T-helper 1 cell treated with Interleukin-12 subunit alpha and Interleukin-12 subunit beta and Interleukin-4 antibody, amounts not matched to agents 30 ng/mL and 1 ng/mL, for 36 hours (primary cell): ENCODE results near the gene DCLRE1B. TPM values are rescaled to one million over a fixed set of nuclear protein-coding genes. Genes with fewer than 3 reads are reported as not detected.

ENCODE experiments used
- intact Hi-C: fragments of 100-400 bp; cut with micrococcal nuclease; formaldehyde crosslinking; loops from one replicate; pipeline ENCODE4 v1.15.1; 2024
- total RNA-seq: library from RNA; stranded (reverse); gene quantifications from 2 replicates; pipeline ENCODE4 v1.2.3, GENCODE V29; 2022

The DCLRE1B gene
- total RNA-seq: 15.1 and 15.7 TPM in 2 replicates

DNA sequence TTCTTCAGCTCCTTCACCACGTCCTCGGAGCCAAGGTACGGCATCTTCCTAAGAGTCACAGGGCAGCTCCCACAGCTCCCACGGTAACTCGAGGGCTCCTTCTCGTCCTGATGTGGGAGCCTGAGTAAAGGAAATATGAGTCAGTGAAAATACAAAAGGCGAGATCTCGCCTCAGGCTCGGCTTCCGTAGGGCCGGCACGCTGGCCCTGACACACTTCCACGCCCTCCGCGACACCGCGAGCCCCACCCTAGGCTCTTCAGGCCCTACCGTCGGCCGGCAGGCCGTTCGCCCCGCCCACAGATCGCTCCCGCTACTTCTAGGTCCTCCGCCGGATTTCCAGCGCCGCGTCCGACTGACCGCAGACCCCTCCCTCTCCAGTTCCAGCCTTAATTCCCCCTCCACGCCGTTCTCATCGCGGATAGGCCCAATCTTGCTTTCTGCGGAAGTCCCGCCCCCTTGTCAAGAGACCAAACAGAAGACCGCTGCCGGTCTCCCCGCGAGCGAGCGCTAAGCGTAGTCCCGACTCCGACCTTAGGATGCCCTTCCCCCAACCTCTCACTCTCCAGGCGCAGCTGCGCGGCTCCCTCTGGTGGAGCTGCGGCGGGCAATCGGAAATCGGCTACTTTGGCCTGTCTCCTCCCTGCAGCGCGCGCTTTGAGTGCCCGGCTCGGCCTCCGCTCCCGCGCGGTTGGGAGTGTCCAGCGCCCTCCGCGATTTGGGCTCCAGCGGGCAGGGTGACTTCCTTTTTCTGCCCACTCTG lies at the start of gene DCLRE1B, which contains the start of gene AP4B1:
Gene DCLRE1B (plus strand): TSS at position 653 of the 761 bp plus-strand sequence. CDS start 261 bp downstream, outside the sequence.
Gene AP4B1 (minus strand): TSS at position 126 of the 761 bp plus-strand sequence. CDS start 82 bp downstream, at position 44.
- intact Hi-C loops: loop anchor here (1.0 to 10.0 kb wide), 17 partner anchors 24 to 1194 kb away; partner anchors contain the start of genes BCAS2, CSDE1, HIPK1 and LRIG2

DNA sequence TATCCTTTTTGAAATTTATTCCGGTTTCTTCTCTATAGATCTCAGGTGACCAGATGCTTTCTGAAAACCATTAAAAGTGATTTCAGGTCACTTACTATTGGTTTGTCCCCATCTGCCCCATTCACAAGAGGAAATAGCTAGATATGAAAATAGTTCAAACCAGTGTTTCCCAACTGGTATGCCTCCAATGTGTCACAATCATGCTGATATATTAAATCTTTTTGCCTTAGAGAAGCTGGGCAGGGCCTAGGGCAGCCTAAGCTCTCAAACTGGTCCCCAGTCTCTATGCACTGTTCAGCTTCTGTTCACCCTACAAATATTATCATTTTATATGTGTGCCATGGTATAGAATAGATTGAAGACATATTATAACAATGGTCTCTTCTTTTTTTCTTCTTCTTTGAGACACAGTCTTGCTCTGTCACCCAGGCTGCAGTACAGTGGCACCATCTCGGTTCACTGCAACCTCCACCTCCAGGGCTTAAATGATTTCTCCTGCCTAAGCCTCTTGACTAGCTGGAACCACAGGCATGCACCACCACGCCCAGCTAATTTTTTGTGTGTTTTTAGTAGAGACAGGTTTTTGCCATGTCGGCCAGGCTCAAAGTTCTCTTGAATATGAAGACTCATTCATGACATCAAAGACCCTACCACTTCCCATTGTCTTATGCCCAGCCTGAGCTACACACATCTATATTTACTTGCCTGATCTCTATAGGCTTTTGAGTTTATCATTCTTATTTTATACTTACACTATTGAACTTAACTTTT lies 49.3 kb upstream of the DCLRE1B start:
- intact Hi-C loops: no loop called here

DNA sequence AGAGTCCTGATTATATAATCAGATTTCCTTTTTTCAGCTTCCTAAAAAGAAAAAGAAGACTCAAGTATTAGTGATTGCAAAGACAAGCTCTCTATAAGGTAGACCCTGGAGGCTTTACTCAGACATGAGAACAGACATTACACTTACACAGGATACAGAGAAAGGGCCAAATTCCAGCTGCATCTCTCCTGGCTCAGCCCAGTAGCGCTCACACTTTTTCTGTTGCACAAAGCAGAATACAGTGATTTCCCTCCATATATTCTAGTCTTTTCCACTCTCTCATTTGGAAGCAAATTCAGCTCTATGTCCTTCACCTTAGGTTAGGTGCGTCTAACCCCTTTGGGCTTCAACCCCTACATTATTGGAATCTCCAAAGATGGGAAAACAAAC lies 48.7 kb upstream of the DCLRE1B start:
- intact Hi-C loops: no loop called here

DNA sequence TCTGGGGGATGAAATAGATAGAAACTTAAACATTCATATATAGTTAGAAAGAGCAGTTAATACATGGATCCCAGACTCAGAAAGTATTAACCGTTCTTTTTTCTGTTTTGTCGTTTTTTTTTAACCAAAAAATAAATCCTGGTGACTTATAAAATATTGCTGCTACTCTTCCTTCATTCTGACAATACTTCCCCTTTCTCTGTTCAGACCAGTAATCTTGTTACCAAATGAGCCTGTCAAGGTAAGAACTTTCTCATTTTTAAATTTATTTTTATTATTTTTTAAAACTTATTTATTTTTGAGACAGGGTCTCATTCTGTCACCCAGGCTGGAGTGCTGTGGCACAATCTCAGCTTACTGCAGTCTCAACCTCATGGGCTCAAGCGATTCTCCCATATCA lies 47.4 kb upstream of the DCLRE1B start:
- intact Hi-C loops: no loop called here

DNA sequence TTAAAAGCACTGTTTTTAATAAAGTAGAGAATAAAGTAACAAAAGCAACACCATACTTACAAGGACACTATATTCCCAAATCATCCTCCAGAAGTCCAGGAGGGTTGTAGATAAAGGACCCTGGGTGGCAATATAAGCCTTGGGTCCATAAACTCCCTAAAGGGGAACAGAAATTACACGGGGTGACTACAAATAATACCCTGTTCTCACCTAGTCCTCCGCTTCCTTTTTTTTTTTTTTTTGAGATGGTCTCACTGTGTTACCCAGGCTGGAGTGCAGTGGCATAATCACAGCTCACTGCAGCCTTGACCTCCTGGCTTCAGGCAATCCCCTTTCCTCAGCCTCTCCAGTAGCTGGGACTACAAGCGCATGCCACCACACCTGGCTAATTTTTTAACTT lies 46.7 kb upstream of the DCLRE1B start:
- intact Hi-C loops: no loop called here

DNA sequence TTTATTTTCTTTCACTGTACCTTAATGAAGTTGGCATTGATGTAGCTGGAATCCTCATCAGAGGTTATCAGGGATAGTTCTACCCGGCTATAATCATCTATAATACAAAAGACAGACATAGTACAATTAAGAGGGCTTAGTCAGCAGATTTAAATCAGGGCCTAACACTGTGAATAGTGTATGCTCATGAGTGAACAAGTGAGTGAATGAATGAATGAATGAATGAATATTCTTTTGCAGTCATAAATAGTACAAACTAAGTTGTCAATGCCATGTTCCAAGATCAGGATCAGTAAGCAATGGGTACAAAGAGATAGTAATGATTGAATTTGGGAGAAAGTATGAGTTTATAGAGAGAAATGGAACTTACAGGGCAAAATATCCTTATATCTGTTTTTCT lies 46.1 kb upstream of the DCLRE1B start:
- intact Hi-C loops: loop anchor here (1.0 kb wide), 1 partner anchor 46 kb away; the partner anchor contains the start of gene DCLRE1B

DNA sequence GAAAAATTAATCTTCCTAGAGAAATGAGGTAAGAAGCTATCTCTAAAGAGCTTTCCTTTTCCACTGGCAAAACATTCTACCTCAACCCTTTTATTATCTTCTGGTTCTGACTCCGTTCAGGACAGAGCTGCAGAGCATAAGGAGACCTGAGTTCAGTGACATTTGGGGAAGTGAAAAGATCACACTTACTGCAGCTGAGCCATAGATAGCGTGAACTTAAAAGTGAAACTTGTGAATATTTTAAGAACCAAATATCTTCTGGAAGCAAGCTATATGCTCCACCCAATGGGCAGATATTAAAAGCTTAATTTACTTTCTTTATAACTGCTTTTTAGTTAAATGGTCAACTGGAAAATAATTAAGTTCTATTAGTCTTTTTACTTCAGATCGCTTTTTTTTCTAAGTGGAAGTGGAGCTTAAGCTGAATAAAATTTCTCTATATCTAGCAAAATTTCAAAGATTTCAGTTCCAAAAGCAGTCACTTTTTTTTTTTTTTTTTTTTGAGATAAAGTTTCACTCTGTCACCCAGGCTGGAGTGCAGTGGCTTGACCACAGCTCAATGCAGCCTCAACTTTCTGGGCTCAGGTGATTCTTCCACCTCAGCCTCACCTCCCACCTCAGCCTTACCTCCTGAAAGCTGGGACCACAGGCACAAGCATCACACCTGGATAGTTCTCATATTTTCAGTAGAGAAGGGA lies 45.5 kb upstream of the DCLRE1B start:
- intact Hi-C loops: loop anchor here (1.0 kb wide), 1 partner anchor 46 kb away; the partner anchor contains the start of gene DCLRE1B

DNA sequence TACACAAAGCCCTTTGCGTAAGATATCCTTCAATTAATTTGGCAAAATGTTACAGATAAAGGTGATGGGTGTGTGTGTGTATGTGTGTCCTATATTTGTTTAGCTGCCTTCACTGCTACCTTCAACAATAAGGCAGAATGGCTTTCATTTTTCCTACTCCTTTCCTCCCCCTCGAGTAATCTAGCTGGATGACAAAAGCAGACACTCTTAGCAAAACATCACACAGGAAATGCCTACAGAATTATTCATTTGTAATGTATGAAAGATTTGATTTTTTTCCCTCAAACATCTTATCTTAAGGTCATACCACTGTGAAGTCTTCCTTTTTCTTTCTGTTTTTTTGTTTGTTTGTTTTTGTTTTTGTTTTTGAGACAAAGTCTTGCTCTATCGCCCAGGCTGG lies 44.2 kb upstream of the DCLRE1B start:
- intact Hi-C loops: no loop called here

DNA sequence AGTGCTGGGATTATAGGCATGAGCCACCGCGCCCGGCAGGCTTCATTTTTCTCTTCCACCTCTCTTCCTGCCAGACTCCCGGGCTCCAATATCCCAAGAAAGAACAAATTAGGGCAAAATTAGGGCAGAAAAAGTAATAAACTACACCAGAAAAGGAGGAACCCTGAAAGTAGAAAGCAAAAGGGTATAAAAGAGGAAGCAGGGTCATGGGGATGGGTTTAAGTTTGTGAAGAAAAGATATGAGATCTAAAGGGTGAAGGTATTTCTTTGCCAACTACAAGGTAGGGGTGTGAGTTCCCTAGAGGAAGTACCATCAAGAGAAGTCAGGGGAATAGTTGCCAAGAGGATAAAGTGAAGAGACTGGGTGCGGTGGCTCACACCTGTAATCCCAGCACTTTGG lies 43.5 kb upstream of the DCLRE1B start:
- intact Hi-C loops: no loop called here

DNA sequence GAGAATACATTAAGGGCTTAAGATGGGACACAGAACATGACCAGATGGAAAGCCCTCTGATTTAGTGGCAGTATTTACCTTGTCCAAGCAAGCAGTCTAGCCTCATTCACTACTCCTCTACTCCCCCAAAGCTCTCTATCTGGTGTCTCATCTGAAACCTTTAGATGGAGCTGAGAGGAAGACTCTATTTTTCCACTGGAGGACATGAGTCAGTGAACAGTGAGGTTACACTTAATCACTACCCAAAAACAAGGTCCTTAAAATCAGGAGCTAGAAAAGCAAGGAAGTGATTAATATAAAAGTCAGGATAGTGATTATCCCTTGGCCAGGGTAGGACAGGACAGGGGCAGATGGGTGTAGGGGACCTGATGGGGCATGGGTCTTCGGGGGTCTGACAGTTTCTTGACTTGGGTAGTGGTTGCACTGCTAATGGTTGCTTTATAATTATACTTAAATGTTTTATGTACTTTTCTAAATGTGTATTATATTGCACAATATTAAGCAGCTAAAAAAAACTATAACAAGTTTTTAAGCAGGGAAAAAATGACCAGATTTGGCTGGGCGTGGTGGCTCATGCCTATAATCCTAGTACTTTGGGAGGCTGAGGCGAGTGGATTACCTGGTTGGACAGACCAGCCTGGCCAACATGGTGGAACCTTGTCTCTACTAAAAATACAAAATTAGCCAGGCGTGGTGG lies 36.6 kb upstream of the DCLRE1B start:
- intact Hi-C loops: no loop called here

DNA sequence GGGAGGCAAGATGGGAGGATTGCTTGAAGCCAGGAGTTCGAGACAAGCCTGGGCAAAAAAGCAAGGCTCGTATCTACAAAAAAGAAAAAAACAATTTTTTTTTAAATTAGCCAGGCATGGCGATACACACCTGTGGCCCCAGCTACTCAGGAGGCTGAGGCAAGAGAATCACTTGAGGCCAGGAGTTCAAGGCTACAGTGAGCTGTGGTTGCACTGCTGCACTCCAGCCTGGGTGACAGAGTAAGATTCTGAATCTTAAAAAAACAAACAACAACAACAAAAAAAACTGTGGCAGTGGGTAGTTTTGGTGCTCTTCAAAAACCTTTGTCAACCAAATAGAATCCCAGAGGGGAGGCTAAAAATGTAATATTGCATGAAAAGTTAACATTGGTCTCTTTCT lies 34.3 kb upstream of the DCLRE1B start:
- intact Hi-C loops: loop anchor here (1.0 to 5.0 kb wide), 15 partner anchors 10 to 914 kb away; partner anchors contain the start of genes AP4B1, HIPK1, LRIG2 and MAGI3

DNA sequence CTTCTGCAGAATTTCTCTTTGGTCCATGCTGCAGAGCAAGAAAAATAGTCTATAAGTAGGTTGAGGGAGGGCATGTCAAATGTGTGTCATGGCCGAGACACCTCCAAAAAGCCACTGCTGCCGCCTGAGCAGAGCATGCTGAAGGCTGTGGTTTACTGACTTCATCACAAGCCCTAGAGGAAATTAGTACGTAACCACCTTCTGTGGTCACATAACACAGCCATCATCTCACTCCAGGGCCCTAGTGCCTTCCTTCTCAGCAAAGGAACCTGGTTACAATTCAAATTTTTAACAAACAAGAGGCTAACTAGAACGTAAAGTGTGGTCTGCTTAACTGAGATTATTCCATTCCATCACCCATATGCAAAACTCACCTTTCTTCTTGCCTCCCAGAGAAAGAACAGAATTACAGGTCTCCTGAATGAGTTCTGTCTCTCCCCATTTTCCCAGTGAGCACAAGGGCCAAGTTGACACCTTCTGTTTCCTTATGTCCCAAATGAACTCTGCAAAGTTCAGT lies 33.5 kb upstream of the DCLRE1B start, which contains the start of gene PTPN22:
Gene PTPN22 (minus strand): TSS at position 116 of the 517 bp plus-strand sequence.
- intact Hi-C loops: loop anchor here (1.0 to 5.0 kb wide), 18 partner anchors 9 to 1228 kb away; partner anchors contain the start of genes AP4B1, BCAS2, CSDE1 and HIPK1

DNA sequence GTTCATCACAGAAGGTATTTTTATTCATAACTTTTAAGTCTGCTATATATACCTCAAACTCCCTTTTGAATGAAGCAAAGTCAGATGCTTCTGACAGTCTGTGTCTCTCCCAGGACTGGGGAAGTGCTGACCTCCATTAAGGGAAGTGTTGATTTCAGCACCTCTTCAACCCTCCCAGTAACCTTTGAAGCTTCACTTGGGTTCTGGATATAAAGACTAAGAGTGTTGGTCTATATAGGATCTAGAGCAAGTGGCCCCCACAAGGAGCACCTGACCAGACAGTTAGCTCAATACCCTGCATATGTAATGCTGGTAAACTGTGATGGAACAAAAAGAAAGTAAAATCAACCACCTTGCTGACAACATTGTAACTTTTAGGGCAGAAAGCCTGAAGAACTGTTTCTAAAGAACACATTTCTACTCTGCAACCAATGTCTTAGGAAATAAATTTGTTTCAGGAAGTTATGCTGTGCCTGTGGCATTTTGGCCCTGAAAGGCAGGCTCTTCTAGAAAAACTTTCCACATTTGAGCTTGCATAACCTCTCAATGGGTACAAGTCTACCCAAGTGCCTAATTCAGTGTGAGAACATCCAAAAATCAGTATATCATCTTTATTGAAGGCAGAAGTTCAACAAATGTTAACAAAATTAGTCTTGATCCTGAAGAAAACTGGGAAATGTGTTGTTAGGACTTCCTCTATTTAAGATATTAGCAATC lies 32.7 kb upstream of the DCLRE1B start:
- intact Hi-C loops: loop anchor here (1.0 to 5.0 kb wide), 4 partner anchors 270 to 1227 kb away; partner anchors contain the start of genes BCAS2 and CSDE1

DNA sequence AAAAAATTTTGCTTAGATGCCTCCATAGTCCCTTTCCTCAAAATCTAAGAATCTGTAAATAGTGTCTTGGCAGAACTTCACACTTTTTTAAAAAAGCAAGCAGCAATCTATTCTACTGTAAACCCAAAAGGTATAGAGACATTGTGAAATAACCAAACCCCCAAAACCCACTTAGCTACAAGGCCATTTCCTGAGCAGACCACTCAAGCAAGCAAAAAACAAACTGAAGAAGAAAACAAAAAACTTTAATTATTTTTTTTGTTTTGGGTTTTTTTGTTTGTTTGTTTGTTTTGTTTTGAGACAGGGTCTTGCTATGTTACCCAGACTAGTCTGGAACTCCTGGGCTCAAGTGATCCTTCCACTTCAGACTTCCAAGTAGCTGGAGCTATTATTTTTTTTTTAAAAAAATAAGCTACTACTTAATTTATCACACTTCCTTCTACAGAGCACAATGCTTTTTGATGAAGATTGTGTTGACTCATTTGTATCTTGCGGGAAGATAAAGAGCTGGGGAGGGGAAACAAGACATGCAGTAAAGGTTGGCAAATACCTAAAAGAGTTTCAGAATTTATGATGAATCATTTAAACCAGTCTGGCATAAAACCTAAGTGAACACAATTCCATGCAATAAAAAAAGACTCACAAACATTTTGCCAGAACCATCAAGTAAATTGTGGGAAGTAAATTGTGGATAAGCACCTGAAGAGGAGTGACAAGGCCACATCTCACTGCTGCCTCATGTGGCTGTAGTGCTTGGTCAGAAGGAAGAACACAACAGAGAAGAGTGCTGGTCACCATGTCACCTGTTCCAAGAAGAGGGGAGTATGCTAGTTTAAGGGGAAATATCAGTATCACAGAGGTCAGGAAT lies 30.9 kb upstream of the DCLRE1B start:
- intact Hi-C loops: loop anchor here (5.0 kb wide), 1 partner anchor 272 kb away; no protein-coding TSS in a partner anchor

DNA sequence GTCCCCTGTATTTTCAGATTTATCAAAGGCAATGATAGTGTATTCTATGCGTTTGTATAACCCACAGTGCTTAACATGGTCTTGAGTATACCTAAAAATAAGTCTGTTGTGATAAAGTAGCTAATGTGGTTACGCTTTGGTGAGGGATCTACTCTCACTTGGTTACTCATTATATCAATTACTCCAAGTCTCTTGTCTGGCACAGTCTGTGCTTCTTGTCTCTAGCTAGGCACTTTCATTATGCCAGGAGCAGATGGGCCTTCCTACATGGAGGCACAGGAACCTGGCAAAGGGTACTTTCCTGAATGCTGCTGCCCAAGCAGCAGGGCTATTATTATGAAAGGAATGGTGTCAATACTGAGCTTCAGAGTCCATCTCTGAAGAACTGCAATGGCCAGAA lies 29.4 kb upstream of the DCLRE1B start:
- intact Hi-C loops: no loop called here

DNA sequence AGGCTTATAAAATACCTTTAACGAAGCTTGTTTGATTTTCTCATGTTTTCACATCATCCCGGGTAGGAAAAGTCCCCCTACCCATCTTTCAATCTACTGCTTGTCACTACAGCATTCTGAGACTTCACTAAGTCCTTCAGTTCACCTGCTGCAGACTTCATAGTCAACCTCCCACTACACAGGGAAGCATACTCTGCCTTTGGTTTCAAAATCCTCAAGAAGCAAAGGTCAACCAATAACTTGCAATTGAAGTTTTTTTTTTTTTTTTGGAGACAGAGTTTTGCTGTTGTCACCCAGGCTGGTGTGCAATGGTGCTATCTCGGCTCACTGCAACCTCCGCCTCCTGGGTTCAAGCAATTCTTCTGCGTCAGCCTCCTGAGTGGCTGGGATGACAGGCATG lies 28.9 kb upstream of the DCLRE1B start:
- intact Hi-C loops: no loop called here

DNA sequence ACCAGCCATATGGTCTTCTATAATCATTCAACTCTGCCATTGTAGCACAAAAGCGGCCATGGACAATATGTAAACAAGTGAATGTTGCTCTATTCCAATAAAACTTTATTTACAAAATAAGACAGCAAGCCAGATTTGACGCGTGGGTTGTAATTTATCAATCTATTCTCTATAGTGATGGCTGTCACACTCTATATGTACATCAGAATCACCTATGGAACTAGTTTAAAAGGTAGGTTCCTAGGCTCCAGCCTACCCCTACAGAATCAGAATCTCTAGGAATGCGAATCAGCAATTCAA lies 25.4 kb upstream of the DCLRE1B start:
- intact Hi-C loops: loop anchor here (1.0 kb wide), 1 partner anchor 8 kb away; the partner anchor contains the start of gene PTPN22

DNA sequence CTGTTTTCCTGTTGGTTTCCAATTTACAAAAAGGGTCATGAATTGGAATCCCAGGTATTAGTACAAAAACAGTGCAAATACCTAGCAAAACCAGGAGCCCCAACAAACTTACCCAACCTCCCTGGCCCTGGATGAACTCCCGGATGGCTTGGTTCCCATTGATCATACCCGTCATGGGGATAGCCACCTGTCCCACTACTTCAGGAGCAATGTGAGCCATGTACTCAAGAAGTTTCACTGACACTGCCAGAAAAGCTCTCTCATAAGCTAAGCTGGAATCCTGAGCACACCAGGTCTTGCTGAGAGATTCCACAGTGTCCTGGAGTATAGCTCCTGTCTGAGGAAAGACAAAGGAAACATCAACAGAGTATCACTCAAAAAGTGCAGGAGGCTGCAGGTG lies 23.5 kb upstream of the DCLRE1B start:
- intact Hi-C loops: no loop called here
